Amygdala (tissue), 56 donors: ENCODE data around the gene MDH2.
"Not testable (repeated sequence)": the region's sequence is repeated elsewhere in the genome, so short reads cannot be mapped to it uniquely, and the experiment has no call there.

Source experiments
- DNase-seq, 56 donors: peaks; one replicate each; lab custom pipeline; 2025; lab: John Stamatoyannopoulos, UW

Gene MDH2

DNA sequence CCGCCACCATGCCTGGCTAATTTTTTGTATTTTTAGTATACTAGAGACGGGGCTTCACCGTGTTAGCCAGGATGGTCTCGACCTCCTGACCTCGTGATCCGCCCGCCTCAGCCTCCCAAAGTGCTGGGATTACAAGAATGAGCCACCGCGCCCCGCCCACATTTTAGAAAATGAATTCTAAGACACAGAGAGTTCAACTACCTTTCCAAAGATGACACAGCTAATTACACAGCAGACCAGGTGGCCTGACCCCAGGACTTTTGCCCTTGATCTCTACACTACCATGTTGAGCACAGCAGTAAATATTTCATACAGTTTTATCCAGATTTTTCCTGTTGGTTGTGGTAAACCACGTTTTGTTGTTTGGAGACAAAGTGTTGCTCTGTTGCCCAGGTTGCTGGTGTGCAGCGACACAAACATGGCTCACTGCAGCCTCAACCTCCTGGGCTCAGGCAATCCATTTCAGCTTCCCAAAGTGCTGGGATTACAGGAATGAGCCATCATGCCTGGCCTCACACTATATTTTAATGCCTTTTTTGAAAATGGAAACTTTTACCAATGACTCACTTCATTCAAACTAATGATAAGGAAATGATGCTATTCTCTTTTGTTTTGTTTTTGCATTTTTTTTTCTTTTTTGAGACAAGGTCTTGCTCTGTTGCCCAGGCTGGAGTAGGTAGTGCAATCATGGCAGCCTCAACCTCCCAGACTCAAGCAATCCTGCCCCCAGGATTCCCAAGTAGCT, 54.0 kb downstream of the MDH2 start:
- DNase-seq: not testable (repeated sequence)

DNA sequence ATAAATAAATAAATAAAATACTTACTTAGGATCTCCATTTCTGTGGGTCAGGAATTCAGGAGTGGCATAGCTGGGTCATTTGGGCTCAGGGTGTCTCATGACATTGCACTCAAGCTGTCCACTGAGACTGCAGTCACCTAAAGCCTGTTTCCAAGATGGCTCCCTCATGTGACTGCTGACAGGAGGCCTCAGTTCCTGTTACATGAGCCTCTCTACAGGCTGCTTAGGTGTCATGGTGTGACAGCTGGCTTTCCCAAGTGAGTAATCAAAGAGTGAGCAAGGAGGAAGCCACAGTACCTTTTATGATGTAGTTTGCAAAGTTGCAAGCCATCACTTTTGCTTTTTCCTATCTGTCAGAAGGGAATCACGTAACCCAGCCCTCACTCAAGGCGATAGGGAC, 55.9 kb downstream of the MDH2 start:
- DNase-seq: not testable (repeated sequence)

DNA sequence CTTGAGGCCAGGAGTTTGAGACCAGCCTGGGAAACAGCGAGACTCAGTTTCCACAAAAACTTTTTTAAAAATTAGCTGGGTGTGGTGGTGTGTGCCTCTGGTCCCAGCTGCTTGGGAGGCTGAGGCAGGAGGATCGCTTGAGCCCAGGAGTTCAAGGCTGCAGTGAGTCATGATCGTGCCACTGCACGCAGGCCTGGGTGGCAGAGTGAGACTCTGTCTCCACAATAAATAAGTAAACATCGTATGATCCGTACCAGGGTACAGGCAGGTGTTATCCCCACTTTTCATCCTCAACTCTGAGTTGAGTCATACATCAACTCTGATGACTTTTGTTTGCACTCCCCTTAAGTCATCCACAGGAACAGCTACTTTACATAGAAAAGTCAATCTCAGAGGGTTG, 58.2 kb downstream of the MDH2 start:
- DNase-seq: not testable (repeated sequence)

DNA sequence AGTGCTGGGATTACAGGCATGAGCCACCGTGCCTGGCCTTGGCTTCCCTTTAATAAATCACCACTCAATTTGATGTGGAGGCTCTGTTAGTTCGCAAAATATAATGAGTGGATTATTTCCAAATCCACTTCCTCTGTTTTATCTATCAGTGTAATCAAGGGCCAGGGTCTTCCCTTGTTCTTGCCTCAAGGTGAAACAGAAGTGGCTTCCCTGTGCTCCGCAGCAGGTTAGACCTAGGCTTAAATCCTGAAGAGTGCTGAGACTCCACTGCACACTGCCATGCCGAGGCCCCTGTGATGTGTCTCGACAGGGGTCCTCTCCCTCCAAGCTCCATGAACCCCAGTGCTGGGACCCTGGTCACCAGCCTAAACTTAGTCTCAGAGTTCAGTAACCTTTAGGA, 59.0 kb downstream of the MDH2 start:
- no peak for DNase-seq

DNA sequence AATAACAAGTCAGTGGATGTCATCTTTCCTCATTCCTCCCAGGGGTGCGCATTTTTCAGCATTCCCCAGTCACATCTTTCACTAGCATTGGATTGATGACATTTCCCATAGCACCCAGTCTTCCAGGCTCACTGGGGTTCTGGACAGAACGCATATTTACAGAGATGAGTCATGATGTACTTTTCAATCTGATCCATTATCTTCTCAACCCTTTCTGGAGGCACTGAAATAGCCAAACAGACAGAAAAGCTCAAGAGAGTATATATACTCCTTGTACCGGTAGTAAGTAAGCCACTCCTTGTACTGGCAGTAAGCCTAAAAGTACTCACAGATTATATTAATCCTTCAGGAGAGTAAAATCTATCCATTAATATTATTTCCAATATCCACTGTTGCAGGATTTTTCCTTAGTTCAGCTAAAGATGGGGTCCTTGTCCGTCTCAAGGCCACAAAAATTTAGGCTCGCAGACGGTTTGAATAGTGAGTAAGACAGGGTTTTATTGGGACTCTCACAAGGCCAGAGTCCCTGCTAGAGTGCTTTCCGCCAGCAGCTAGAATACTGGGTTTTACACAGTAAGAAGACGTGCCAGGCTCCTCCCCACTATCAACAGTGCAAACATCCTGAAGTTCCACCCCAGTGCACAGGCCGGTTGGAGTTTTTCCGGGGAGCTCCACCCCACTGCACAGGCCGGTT, 60.8 kb downstream of the MDH2 start:
- no peak for DNase-seq

DNA sequence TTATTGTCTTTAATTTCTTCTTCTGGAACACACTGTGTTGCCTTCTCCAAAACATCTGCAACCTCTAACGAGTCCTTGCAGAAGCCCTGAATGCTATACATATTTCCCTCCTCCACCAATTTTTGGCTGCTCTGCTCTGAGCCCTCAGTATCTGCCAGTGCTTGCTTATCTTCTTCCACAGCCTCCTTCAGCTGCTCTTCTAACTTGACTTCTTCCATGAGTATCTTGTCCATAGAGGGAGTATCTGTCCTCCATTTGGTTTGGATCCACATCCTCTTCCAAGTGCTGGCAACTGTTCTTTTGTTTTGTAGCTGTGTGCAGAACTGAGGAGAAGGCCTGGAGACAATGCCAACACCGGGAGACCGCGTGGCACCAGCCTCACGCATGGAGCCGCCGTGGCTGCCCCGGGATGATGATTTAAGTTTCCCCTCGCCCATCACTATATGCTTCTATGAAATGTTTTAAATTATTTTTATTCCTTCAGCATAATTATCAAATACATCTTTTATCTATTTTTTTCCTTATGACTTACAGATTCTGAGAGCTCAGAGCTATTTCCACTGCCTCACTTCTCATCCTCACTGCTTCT, 65.2 kb downstream of the MDH2 start:
- DNase-seq: not testable (repeated sequence)

DNA sequence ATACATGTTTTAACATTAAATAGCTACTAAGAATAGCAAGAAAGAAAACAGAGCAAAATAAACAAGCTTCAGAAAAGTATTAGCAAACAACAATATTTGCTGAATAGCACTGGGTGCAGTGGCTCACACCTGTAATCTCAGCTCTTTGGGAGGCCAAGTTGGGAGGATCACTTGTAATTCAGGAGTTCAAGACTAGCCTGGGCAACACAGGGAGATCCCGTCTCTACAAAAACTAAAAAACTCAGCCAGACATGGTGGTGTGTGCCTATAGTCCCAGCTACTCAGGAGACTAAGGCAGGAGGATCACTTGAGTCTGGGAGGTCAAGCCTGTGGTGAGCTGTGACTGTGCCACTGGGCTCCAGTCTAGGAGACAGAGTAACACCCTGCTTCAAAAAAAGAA, 66.8 kb downstream of the MDH2 start:
- not testable (repeated sequence) for DNase-seq
